Measurements from ENCODE around the gene TMIGD2.
"Not testable (repeated sequence)": the region's sequence is repeated elsewhere in the genome, so short reads cannot be mapped to it uniquely, and the experiment has no call there.

TMIGD2 gene

GRCh38 chr19:4284176-4284958, 17.8 kb downstream of the TMIGD2 start:
- no peaks in the 10 kb centered on the region for H3K36me3 ChIP-seq (ENCODE audit: control insufficient read depth in 5 of 5, insufficient read depth in 5 of 5, low read length in 5 of 5)

GRCh38 chr19:4279530-4280422, 22.4 kb downstream of the TMIGD2 start:
- no peak overlapping the region for H3K4me3 ChIP-seq (ENCODE audit: low read depth in 1 of 5, low read length in 5 of 5)
- H3K4me1 ChIP-seq (ENCODE audit: control insufficient read depth in 5 of 5, insufficient read depth in 5 of 5, low read length in 5 of 5) = peaks cover 0 to 8% (median 6%) of the 10 kb centered on the region in 5 donors
- H3K36me3 ChIP-seq (ENCODE audit: control insufficient read depth in 5 of 5, insufficient read depth in 5 of 5, low read length in 5 of 5) = no peaks in the 10 kb centered on the region
- no peaks in the 10 kb centered on the region for H3K9me3 ChIP-seq (ENCODE audit: control insufficient read depth in 5 of 5, low read length in 5 of 5)
- H3K27ac ChIP-seq (ENCODE audit: low read depth, low read length) = no peak overlapping the region
- H3K9ac ChIP-seq (ENCODE audit: low read length in 5 of 5) = no peak overlapping the region
- peaks cover 19 to 47% (median 36%) of the 10 kb centered on the region in 5 donors for H3K27me3 ChIP-seq (ENCODE audit: control insufficient read depth in 5 of 5, insufficient read depth in 4 of 5, low read length in 5 of 5)

More at GRCh38 chr19:4284176-4284958, 17.8 kb downstream of the TMIGD2 start:
- Histone ChIP-seq H3K9me3 (ENCODE audit: control insufficient read depth in 5 of 5, low read length in 5 of 5) (no peaks in the 10 kb centered on the region), H3K4me1 (ENCODE audit: control insufficient read depth in 5 of 5, insufficient read depth in 5 of 5, low read length in 5 of 5) (peaks cover 0 to 6% (median 3%) of the 10 kb centered on the region in 5 donors), H3K4me3 (ENCODE audit: low read depth in 1 of 5, low read length in 5 of 5) (no peak overlapping the region), H3K9ac (ENCODE audit: low read length in 5 of 5) (no peak overlapping the region), H3K27ac (ENCODE audit: low read depth, low read length) (no peak overlapping the region), H3K27me3 (ENCODE audit: control insufficient read depth in 5 of 5, insufficient read depth in 4 of 5, low read length in 5 of 5) (peaks cover 17 to 37% (median 26%) of the 10 kb centered on the region in 5 donors)

- peaks cover 0 to 8% (median 6%) of the 10 kb centered on the region in 5 donors for H3K4me1 ChIP-seq (ENCODE audit: control insufficient read depth in 5 of 5, insufficient read depth in 5 of 5, low read length in 5 of 5)
- H3K4me3 ChIP-seq (ENCODE audit: low read depth in 1 of 5, low read length in 5 of 5) = no peak overlapping the region
- H3K9me3 ChIP-seq (ENCODE audit: control insufficient read depth in 5 of 5, low read length in 5 of 5) = no peaks in the 10 kb centered on the region
- H3K27ac ChIP-seq (ENCODE audit: low read depth, low read length) = no peak overlapping the region
- H3K36me3 ChIP-seq (ENCODE audit: control insufficient read depth in 5 of 5, insufficient read depth in 5 of 5, low read length in 5 of 5) = no peaks in the 10 kb centered on the region
- peaks cover 15 to 41% (median 31%) of the 10 kb centered on the region in 5 donors for H3K27me3 ChIP-seq (ENCODE audit: control insufficient read depth in 5 of 5, insufficient read depth in 4 of 5, low read length in 5 of 5)
- no peak overlapping the region for H3K9ac ChIP-seq (ENCODE audit: low read length in 5 of 5)
Measured at GRCh38 chr19:4279267-4279529, 23.0 kb downstream of the TMIGD2 start.

GRCh38 chr19:4278419-4279266, 23.5 kb downstream of the TMIGD2 start, which contains the start of gene SHD:
SHD (plus strand) TSS chr19:4279266; CDS start chr19:4280064, 798 bp downstream.
- Histone ChIP-seq H3K9ac (ENCODE audit: low read length in 5 of 5) (no peak within 1 kb of the TSS), H3K36me3 (ENCODE audit: control insufficient read depth in 5 of 5, insufficient read depth in 5 of 5, low read length in 5 of 5) (no peaks in the 10 kb centered on the region), H3K4me1 (ENCODE audit: control insufficient read depth in 5 of 5, insufficient read depth in 5 of 5, low read length in 5 of 5) (peaks cover 0 to 8% (median 6%) of the 10 kb centered on the region in 5 donors), H3K4me3 (ENCODE audit: low read depth in 1 of 5, low read length in 5 of 5) (peak within 1 kb of the TSS in 2 of 5 donors; percentile 7 to 27), H3K27me3 (ENCODE audit: control insufficient read depth in 5 of 5, insufficient read depth in 4 of 5, low read length in 5 of 5) (peaks cover 15 to 41% (median 31%) of the 10 kb centered on the region in 5 donors), H3K9me3 (ENCODE audit: control insufficient read depth in 5 of 5, low read length in 5 of 5) (no peaks in the 10 kb centered on the region), H3K27ac (ENCODE audit: low read depth, low read length) (no peak within 1 kb of the TSS)

GRCh38 chr19:4278010-4278409, 24.2 kb downstream of the TMIGD2 start:
- Histone ChIP-seq H3K9me3 (ENCODE audit: control insufficient read depth in 5 of 5, low read length in 5 of 5) (no peaks in the 10 kb centered on the region), H3K27me3 (ENCODE audit: control insufficient read depth in 5 of 5, insufficient read depth in 4 of 5, low read length in 5 of 5) (peaks cover 15 to 40% (median 29%) of the 10 kb centered on the region in 5 donors), H3K9ac (ENCODE audit: low read length in 5 of 5) (no peak overlapping the region), H3K27ac (ENCODE audit: low read depth, low read length) (no peak overlapping the region), H3K4me3 (ENCODE audit: low read depth in 1 of 5, low read length in 5 of 5) (no peak overlapping the region), H3K4me1 (ENCODE audit: control insufficient read depth in 5 of 5, insufficient read depth in 5 of 5, low read length in 5 of 5) (peaks cover 0 to 8% (median 6%) of the 10 kb centered on the region in 5 donors), H3K36me3 (ENCODE audit: control insufficient read depth in 5 of 5, insufficient read depth in 5 of 5, low read length in 5 of 5) (no peaks in the 10 kb centered on the region)

GRCh38 chr19:4277191-4277696, 24.9 kb downstream of the TMIGD2 start:
- no peak overlapping the region for H3K9ac ChIP-seq (ENCODE audit: low read length in 5 of 5)
- no peaks in the 10 kb centered on the region for H3K36me3 ChIP-seq (ENCODE audit: control insufficient read depth in 5 of 5, insufficient read depth in 5 of 5, low read length in 5 of 5)
- H3K27me3 ChIP-seq (ENCODE audit: control insufficient read depth in 5 of 5, insufficient read depth in 4 of 5, low read length in 5 of 5) = peaks cover 15 to 36% (median 25%) of the 10 kb centered on the region in 5 donors
- no peaks in the 10 kb centered on the region for H3K9me3 ChIP-seq (ENCODE audit: control insufficient read depth in 5 of 5, low read length in 5 of 5)
- H3K27ac ChIP-seq (ENCODE audit: low read depth, low read length) = no peak overlapping the region
- no peak overlapping the region for H3K4me3 ChIP-seq (ENCODE audit: low read depth in 1 of 5, low read length in 5 of 5)
- H3K4me1 ChIP-seq (ENCODE audit: control insufficient read depth in 5 of 5, insufficient read depth in 5 of 5, low read length in 5 of 5) = peaks cover 0 to 8% (median 6%) of the 10 kb centered on the region in 5 donors

- H3K36me3 ChIP-seq (ENCODE audit: control insufficient read depth in 5 of 5, insufficient read depth in 5 of 5, low read length in 5 of 5); H3K9ac ChIP-seq (ENCODE audit: low read length in 5 of 5); H3K4me3 ChIP-seq (ENCODE audit: low read depth in 1 of 5, low read length in 5 of 5); H3K9me3 ChIP-seq (ENCODE audit: control insufficient read depth in 5 of 5, low read length in 5 of 5); H3K4me1 ChIP-seq (ENCODE audit: control insufficient read depth in 5 of 5, insufficient read depth in 5 of 5, low read length in 5 of 5); H3K27ac ChIP-seq (ENCODE audit: low read depth, low read length): not testable (repeated sequence)
- H3K27me3 ChIP-seq (ENCODE audit: control insufficient read depth in 5 of 5, insufficient read depth in 4 of 5, low read length in 5 of 5) = peaks cover 5 to 18% (median 14%) of the 10 kb centered on the region in 5 donors
Measured at GRCh38 chr19:4274321-4274686, 27.9 kb downstream of the TMIGD2 start.

- peaks cover 0 to 8% (median 4%) of the 10 kb centered on the region in 5 donors for H3K4me1 ChIP-seq (ENCODE audit: control insufficient read depth in 5 of 5, insufficient read depth in 5 of 5, low read length in 5 of 5)
- peaks cover 0 to 3% (median 0%) of the 10 kb centered on the region in 5 donors for H3K9me3 ChIP-seq (ENCODE audit: control insufficient read depth in 5 of 5, low read length in 5 of 5)
- H3K27ac ChIP-seq (ENCODE audit: low read depth, low read length) = no peak overlapping the region
- peaks cover 0 to 19% (median 14%) of the 10 kb centered on the region in 5 donors for H3K36me3 ChIP-seq (ENCODE audit: control insufficient read depth in 5 of 5, insufficient read depth in 5 of 5, low read length in 5 of 5)
- no peak overlapping the region for H3K4me3 ChIP-seq (ENCODE audit: low read depth in 1 of 5, low read length in 5 of 5)
- no peak overlapping the region for H3K9ac ChIP-seq (ENCODE audit: low read length in 5 of 5)
- H3K27me3 ChIP-seq (ENCODE audit: control insufficient read depth in 5 of 5, insufficient read depth in 4 of 5, low read length in 5 of 5) = peaks cover 4 to 8% (median 6%) of the 10 kb centered on the region in 5 donors
Measured at GRCh38 chr19:4272894-4273293, 29.3 kb downstream of the TMIGD2 start.

- Histone ChIP-seq H3K27ac (ENCODE audit: low read depth, low read length) (no peak overlapping the region), H3K9ac (ENCODE audit: low read length in 5 of 5) (no peak overlapping the region), H3K9me3 (ENCODE audit: control insufficient read depth in 5 of 5, low read length in 5 of 5) (peaks cover 0 to 3% (median 0%) of the 10 kb centered on the region in 5 donors), H3K4me1 (ENCODE audit: control insufficient read depth in 5 of 5, insufficient read depth in 5 of 5, low read length in 5 of 5) (peaks cover 0 to 15% (median 4%) of the 10 kb centered on the region in 5 donors), H3K27me3 (ENCODE audit: control insufficient read depth in 5 of 5, insufficient read depth in 4 of 5, low read length in 5 of 5) (no peaks in the 10 kb centered on the region), H3K36me3 (ENCODE audit: control insufficient read depth in 5 of 5, insufficient read depth in 5 of 5, low read length in 5 of 5) (peaks cover 0 to 47% (median 32%) of the 10 kb centered on the region in 5 donors), H3K4me3 (ENCODE audit: low read depth in 1 of 5, low read length in 5 of 5) (no peak overlapping the region)
Measured at GRCh38 chr19:4268816-4269430, 33.3 kb downstream of the TMIGD2 start.

All from subcutaneous abdominal adipose tissue (tissue), 5 donors.